Transverse colon (tissue), 3 donors: ENCODE results near the gene PDE8A.

Experiments used
- CTCF ChIP-seq, 5 experiments: fragments of 200-600 bp in 3 of 5; fragments of 450-650 bp in 2 of 5; sonication (generic) in 3 of 5; IDR thresholded peaks; 1 replicate in 2 of 5; 2 replicates in 3 of 5; pipeline ENCODE4 v1.5.1; 2016 to 2017; ENCODE audit warnings: antibody characterized with exemption in 5 of 5, inconsistent platforms in 3 of 5, mild to moderate bottlenecking in 2 of 5, moderate library complexity in 1 of 5
- EP300 ChIP-seq: sonication (generic); formaldehyde crosslinking; IDR thresholded peaks from one replicate; pipeline ENCODE4 v1.6.1; 2017; ENCODE audit warnings: antibody characterized with exemption, low read depth
- POLR2A ChIP-seq: fragments of 450-650 bp; IDR thresholded peaks from one replicate; pipeline ENCODE4 v1.6.1; 2016; ENCODE audit warnings: antibody characterized with exemption, mild to moderate bottlenecking, moderate library complexity

- TF ChIP-seq CTCF (IDR thresholded peaks at IDR 0.05), result peak; percentile 26 to 80 (median 37)
- TF ChIP-seq POLR2A, result peak; percentile 75
- TF ChIP-seq EP300, result no peak
Observed at GRCh38 chr15:84981054-84981710, 474 bp upstream of the PDE8A start.
